NB4 (cell line): ENCODE measurements around the gene GAS1.

Experiments used
- DNase-seq: peaks from one replicate; pipeline ENCODE4 v3.0.0; 2010; ENCODE audit warnings: low read depth
- H3K4me3 ChIP-seq: one replicate; pipeline ENCODE4 v1.5.1; 2011; ENCODE audit warnings: mild to moderate bottlenecking, low read depth, low read length, moderate library complexity
- CTCF ChIP-seq: IDR thresholded peaks from one replicate; pipeline ENCODE4 v1.5.1; 2012; ENCODE audit warnings: low read depth, low read length
- MAX ChIP-seq: IDR thresholded peaks from 2 replicates; pipeline ENCODE4 v1.6.1; 2011; ENCODE audit warnings: low read depth, low read length
- MYC ChIP-seq: IDR thresholded peaks from 2 replicates; pipeline ENCODE4 v1.6.1; 2011; ENCODE audit warnings: low read depth, low read length
- POLR2A ChIP-seq: IDR thresholded peaks from 2 replicates; pipeline ENCODE4 v1.6.1; 2011; ENCODE audit warnings: mild to moderate bottlenecking; ENCODE audit not compliant: insufficient read length; ENCODE audit errors: extremely low read depth

The GAS1 gene

DNA sequence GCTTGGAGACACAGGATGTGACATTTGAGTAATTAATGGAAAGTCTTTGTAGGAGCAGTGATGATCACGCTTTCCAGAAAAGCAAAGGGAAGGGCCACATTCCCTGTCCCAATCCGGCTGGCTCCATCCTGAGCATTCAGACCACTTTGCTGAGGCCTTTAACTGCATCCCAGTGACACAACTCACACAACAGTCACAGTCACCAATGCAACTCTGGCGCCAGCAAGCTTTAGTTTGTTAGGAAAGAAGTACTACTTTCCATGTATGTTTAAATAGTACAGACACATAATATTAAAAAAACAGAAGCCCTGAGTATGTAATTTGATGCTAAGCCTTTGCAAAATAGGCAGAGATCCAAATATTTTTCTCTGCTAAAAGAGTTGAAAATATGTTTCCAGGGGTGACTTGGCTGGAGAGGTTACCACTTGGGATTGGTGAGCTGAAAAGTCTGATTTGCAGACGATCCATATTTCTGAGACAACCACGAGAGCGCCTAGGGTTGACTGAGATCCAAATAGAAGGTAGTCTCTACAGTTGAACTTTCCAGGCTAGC, 31.7 kb upstream of the GAS1 start:
- no peak for TF ChIP-seq POLR2A
- no peak for TF ChIP-seq MYC
- TF ChIP-seq CTCF, result no peak
- no peak for TF ChIP-seq MAX
- no peak overlapping the region for H3K4me3 ChIP-seq
- no peak for DNase-seq

DNA sequence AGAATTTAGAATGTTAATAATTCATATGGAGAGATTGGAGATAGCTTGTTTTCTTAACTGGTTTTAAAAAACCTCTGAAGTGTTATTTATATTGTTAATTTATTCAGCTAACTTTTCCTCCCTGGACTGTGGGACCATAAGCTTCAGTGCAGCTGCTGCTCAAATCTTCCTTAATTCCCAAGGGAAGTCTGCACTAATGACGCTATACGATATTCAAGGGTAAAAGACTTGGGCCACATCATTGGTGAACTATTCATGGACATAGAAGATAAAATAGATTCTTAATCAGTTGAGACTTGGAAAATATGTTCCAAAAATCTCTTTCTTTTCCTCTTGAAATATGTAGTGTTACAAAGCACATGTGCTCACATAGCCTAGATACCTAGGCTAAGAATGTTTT, 31.1 kb upstream of the GAS1 start:
- TF ChIP-seq MAX (no peak), CTCF (no peak), MYC (no peak), POLR2A (no peak)
- H3K4me3 ChIP-seq, result no peak overlapping the region
- no peak for DNase-seq

DNA sequence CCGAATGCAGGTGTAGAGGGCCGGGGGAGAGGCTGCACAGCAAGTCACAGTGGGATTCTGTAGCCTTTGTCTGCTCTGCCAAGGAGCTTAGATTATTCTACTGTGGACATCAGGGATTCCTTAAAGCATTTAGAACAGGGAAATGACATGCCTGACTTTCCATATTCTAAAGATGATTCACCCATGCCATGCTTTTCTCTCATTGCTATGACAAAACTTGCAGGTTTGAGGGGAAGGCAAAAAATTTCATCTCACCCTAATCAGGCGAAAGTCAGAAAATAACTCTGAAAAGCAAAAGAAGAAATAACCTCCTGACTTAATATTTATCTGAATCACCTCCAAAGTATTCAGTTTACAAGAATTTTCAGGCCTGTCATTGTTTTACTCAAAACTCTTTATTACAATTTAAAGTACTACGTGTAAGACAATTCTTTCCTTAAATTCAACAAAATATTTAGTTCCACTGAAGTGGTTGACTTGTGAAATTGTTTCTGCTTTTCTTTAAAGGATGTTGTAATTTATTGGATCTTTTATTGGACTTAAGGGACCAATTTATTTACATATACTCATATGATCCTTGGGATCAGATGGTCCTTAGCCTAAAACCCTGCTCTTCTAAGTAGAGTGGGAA, 30.0 kb upstream of the GAS1 start:
- no peak for DNase-seq
- TF ChIP-seq POLR2A, result no peak
- no peak for TF ChIP-seq MAX
- no peak for TF ChIP-seq CTCF
- no peak for TF ChIP-seq MYC
- H3K4me3 ChIP-seq, result no peak overlapping the region

- H3K4me3 ChIP-seq, result no peak overlapping the region
- no peak for TF ChIP-seq CTCF
- no peak for TF ChIP-seq MAX
- no peak for TF ChIP-seq MYC
- TF ChIP-seq POLR2A, result no peak
- DNase-seq, result no peak
Observed at GRCh38 chr9:86975606-86976005, 28.3 kb upstream of the GAS1 start.

GRCh38 chr9:86975036-86975435, 27.7 kb upstream of the GAS1 start:
- H3K4me3 ChIP-seq, result no peak overlapping the region
- TF ChIP-seq POLR2A (no peak), CTCF (no peak)

DNA sequence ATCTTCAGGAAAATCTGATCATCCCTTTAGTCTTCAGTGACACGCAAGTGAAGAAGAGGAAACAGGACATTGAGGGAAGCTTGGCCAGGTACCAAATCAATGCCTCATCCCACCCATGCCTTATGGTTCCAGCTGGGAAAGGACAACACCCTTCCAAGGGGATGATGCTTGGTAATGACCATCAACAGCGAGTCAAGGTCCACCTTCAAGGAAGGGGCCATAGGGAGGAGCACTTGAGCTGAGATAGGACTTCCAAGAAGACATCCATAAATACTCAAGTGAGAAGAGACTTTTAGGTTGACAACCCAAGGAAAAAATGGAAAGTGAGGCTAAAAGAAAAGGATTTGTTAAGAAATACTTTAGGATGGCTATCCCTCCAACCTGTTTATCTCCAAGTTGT, 27.1 kb upstream of the GAS1 start:
- DNase-seq, result no peak
- H3K4me3 ChIP-seq, result no peak overlapping the region
- no peak for TF ChIP-seq MAX
- no peak for TF ChIP-seq MYC
- no peak for TF ChIP-seq CTCF
- TF ChIP-seq POLR2A, result no peak

More at GRCh38 chr9:86975036-86975435, 27.7 kb upstream of the GAS1 start:
- DNase-seq, result no peak
